GM19395 (cell line): ENCODE data around the gene PREX1.

Source experiments
- ATAC-seq: cut with Tn5 transposase; IDR thresholded peaks from one replicate; pipeline ENCODE4 v1.9.1; 2021; ENCODE audit warnings: mild to moderate bottlenecking, moderate library complexity; ENCODE audit not compliant: unreplicated experiment

Gene PREX1

GRCh38 chr20:48738094-48738398, 89.8 kb downstream of the PREX1 start:
- no peak for ATAC-seq

DNA sequence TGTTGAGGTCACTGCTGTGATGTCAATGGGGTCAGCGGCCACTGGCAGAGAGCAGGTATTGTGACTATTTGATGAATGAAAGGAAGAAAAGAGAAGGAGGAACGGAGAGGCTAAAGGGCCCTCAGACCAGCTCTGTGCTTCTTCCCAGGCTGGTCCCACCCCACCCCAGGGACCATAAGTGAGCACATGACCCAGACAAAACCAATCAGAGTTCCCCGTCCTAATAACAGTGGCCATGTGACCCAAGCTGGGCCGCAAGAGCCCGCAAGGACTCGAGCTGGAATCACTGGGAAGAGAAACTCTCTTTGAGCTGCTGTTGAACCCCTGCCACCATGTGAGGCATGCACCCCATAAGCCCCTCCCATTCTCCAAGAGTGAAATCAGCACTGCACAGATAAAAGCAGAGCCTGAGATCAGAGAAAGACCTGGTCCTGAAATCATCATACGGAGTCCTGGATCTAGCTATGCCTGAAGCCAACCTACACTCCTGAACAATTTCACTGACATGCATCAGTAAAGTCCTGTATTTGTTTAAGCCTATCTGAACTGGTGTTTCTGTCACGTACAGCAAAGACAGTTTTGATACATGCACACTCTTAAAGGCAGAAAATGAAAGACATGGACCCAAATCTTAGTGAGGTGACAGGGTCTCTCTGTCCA, 90.2 kb downstream of the PREX1 start:
- ATAC-seq = no peak

DNA sequence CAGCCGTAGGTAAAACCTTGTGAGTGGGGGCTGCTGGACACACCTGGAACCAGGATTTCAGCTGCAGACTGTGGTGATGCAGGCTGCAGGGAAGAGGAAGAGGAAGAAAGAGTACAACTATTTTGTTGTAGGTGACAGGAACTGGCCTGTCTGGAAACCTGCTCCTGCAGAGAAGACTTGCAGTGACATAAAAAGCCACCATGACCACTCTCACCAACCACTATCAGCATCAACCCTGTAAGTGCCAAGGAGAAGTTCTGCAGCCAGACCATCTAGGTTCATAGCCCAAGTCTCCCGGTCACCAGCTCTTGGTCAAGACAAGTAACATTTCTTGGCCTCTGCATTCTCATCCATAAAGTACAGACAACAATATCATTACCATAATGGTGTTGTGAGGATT, 91.2 kb downstream of the PREX1 start:
- no peak for ATAC-seq

DNA sequence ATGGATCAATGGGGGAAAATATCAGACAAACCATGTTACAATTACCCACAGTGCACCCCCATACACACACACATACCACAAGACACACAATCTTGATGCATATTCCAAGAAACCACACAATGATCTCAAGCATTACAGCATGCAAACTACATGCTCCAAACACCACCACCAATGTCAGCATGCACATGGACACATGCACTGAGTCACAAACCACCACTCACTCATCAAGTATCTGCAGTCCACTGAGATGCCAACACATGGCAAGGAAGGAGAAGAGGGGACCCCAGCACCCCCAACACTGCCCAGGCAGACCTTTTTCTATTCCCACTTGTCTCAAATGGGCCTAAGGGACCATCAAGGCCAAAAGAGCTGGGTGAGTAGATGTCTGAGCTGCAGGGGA, 91.6 kb downstream of the PREX1 start:
- ATAC-seq = no peak

DNA sequence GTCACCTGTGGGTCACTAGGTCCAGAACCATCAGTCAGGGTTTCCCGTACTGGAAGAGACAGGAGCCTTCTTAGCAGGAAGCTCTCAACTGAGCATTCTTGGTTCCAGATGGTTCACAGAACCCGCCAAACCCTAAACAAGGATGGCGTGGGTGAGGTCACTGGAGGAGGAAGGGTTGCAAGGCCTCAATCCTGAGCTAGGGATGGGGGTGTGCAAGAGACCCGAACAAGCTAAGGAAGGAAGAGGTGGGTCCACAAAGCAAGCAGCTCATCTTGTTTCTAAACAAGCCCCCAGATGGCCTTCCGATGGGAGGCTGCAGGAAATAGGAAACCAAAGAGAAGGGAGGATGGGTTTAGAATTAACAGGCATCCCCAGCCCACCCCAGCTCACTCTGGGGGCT, 92.7 kb downstream of the PREX1 start:
- ATAC-seq = no peak

DNA sequence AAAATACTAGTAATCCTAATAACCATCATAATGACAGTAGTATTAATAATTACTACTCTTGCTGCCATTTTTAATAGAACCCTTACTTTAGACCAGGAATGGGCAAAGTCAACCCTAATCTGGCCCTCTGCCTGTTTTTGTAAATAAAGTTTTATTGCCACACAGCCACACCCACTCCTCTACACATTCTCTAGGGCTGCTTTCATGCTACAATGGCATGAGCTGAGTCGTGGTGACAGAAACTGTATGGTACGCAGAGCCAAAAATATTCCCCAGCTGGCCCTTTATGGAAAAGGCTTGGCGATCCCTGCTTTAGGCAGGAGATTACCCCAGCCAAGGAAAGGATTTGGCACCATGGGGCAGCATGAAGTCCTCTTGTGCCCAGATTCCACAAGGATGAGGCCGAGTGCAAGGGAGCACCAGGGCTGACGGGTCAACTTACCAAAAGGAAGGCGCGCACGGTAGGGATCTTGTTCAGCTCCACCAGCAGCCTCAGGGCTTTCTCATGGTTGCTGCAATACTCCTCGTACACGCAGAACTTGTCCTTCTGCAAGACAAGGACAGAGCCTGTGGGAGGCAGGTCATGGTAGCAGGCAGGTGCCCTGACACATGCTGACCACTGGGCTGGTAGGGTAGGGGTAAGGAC, 93.6 kb downstream of the PREX1 start:
- no peak for ATAC-seq

GRCh38 chr20:48733296-48733790, 94.5 kb downstream of the PREX1 start:
- ATAC-seq = no peak

GRCh38 chr20:48732081-48732829, 95.5 kb downstream of the PREX1 start:
- no peak for ATAC-seq

DNA sequence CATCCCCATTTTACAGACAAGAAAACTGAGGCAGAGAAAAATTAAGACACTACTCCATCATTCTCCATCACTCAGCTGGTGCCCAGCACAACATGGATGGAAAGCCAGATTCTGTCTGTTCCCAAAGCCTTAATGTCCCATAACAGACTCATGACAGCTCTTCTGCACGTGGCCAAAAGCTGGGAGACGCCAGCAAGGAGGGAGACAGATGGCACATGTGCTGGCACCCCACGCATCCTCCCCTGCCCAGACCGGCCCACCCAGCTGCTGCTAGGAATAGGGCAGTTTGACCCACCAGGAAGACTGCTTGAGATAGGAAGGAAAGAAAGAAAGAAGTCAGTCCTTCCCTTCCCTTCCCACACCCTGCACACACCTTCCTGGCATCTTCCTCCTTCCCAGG, 96.3 kb downstream of the PREX1 start:
- no peak for ATAC-seq

DNA sequence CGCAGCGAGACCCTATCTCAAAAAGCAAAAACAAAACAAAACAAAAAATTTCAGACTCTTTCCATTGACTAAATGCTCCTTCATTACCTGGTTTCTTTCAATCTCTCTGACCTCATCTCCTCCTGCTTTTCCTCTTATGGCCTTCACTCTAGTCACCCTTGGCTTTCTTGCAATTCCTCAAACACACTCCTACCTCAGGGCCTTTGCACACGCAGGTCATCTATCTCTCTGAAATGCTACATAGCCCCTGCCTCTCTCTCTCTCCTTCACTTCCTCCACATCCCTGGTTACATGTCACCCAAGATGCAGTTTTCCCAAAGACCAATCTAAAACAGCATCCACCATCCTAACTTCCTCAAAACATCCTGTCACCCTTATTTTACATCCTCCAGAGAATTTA, 96.8 kb downstream of the PREX1 start:
- ATAC-seq = no peak

GRCh38 chr20:48729538-48729937, 98.3 kb downstream of the PREX1 start:
- no peak for ATAC-seq

GRCh38 chr20:48728042-48728825, 99.6 kb downstream of the PREX1 start:
- ATAC-seq = no peak

GRCh38 chr20:48727226-48727625, 100.6 kb downstream of the PREX1 start:
- no peak for ATAC-seq

DNA sequence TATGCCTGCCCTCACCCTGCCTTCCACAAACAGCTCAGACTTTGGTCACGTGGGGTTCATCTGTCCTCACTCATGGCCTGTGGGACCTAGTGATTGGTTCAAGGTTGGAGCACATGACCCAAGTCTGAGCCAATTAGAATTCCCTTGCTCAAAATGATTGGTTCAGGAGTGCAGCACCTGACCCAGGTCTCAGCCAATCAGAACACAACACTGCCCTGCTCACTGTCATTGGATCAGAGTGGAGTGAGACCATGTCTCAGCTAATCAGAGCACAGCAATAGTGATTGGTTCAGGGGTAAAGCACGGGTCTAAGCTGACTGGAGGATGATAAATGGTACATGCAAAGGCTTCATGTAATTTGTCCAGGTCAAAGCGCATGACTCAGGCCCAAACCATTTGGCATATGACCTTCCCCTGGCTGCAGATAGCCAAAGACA, 102.2 kb downstream of the PREX1 start:
- ATAC-seq = no peak

DNA sequence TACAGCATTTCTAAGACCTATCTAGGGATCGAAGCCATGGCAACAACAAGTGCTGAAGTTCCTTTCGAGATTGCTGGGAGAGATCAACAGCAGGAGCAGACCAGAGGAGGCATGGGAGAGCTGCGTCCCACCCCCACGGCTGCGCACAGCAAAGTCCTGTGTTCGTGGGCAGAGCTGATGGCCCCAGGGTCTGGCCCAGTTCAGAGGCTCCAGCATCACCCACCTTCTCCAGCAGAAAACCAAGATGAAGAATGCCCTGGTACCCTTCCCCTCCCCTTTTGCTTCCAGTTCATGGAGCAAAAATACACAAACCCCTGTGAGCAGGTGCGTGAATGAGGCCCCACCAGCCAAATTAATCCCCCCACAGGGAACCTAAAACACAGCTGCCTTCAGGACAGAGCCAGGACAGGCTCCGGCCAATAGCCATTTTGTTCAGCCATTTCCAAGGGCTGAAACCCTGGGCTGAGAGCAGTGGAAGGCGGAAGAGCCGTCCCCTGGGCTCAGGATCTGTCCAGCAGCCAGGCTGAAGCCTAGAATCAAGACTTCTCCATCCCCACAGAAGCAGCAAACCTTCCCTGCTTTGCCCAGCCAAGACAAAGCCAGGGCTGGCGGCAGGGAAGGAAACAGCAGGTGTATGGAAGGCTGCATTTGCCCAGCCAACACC, 102.8 kb downstream of the PREX1 start:
- ATAC-seq = no peak

- no peak for ATAC-seq
These were observed 103.4 kb downstream of the PREX1 start for GRCh38 chr20:48724382-48724781.

DNA sequence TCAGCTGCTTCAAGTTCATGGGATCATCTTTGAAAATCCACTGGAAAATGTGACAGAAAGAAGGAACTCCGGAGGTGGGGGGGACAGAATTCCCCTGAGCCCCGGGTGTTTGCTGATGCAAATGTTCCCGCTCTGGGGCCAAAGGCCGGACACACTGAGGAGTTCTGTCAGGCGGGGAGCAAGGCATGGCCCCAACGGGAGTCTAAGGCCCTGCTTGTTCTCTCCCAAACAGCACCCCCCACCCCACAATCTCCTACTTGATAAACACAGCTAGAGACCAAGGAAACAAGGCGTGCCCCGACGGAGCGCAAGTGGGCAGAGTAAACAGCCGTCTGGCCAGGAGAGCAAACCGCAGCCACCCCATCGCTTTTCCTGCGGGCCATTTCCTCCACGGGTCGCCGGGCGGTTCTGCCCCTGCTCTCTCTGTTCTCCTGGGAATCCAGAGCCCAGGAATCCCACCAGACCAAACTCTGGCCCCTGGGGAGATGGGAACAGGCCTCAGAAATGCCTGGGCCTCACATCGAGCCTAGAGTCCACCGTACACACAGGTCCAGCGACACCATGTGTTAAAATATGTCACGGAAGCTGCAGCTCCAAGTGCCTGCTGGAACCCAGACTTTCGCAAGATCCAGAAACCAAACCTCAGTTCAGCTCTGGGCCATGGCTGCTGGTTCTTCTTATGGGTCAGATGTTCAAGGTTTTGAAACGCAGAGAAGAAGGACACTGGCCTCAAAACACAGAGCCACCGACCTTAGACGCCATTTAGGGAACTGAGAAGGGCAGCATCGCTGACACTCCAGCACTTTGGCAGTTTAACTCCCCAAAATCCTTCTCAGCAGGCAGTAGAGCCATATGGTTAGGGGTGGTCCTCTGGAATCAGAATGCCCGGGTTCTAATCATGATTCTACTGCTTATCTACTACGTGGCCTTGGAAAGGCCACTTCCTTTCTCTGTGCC, 104.2 kb downstream of the PREX1 start:
- no peak for ATAC-seq

DNA sequence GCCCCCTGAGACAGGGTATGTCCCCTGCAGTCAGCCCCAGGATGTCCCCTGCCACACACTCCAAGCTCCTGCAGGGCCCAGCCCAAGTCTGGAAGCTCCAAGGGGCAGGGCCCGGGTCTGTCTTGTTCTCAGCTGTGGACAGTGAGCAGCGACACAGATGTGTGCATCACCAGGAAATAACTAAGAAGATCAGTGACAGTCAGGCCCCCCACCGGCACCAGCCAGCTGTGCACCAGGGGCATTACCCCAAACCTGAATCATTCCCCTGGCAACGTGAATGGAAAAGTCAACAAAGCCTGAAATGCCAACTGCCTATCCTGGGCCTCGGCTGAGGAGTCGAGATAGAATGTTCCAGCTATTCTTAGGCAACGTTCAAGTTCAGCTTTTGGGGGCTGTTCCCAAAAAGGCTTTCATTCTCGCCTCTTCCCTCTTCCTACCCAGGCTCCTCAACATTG, 105.0 kb downstream of the PREX1 start:
- ATAC-seq = peak; percentile 39

DNA sequence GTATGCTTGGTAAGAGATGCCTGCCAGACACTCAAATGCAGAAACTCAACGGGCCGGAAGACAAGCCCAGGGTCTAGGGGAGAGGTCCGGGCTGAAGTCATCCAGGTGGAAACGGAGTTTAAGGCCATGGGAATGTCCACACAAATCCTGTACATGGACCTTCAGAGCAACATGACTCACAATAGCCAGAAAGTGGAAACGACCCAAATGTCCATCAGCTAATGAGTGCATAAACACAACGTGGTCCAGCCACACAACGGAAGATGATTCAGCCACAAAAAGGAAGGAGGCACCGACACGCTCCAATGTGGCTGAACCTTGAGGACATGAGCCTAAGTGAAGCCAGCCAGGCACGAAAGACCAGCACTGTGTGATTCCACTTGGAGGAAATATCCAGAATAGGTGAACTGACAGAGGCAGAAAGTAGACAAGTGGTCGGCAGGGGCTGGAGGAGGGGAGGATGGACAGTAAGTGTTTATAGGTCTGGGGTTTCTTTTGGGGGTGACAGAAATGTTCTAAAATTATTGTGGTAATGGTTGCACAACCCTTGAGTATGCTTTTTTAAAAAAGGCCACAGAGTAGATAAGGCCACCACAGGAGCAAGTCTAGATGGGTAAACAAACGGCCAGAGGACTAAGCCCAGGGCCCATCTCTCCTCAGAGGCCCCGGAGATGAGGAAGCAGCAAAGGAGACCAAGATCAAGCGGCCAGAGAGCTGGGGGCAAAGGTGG, 105.6 kb downstream of the PREX1 start:
- peak; percentile 11 for ATAC-seq
